Measurements from ENCODE around the gene CLMP.

CLMP gene

GRCh38 chr11:123195188-123196059, at the start of gene CLMP:
CLMP (minus strand) TSS chr11:123195248; CDS start chr11:123194940, 308 bp downstream.
- DNase-seq = no peak

DNA sequence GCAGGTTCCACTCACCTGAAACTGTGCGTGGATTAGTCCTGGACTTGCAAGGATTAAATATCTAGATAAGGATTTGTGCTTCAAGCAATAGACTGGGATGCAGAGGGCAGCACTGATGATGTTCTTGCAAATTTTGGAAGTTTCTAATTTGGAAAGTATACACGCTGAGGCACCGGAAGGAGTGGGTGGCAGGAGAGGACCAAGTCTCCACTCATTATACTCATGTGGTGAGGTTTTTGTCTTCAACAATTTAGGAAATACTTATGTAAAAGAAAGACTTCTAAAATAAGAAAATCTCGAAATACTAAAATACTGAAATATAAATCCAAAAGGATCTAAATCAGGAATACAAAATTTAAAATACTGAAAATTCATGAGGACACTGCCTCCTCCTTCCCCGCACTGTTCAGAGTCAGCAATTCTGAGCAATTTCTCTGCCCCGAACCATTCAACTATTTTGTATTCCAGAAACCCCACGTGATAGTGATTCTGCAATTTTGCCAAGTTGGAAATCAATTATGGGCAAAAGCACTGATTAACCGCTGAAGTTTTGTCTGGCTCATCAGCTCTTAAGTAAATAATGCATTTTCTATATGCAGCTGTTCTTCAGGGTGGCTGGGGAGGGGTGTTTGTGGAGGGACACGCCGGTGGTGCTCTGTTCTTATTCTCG, 47.0 kb upstream of the CLMP start:
- no peak for DNase-seq

GRCh38 chr11:123241294-123241693, 46.2 kb upstream of the CLMP start:
- no peak for DNase-seq

- no peak for DNase-seq
These were observed 44.4 kb upstream of the CLMP start for GRCh38 chr11:123239191-123240150.

DNA sequence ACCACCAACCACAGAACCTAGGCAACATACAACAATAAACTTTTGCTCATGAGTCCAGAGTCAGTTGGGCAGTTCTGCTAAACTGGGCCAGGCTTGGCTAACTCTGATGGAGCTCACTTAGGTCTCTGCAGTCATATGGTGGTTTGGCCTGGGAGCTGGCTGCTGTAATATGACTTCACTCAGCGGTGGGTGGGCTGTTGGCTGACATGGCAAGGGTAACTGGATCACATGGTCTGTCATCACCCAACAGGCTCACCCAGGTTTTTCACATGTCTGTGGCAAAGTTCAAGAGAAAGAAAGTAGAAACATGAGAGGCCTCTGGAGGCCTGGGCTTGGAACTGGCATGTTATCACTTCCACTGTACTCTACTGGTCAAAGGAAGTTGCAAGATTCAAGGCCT, 43.2 kb upstream of the CLMP start:
- no peak for DNase-seq

DNA sequence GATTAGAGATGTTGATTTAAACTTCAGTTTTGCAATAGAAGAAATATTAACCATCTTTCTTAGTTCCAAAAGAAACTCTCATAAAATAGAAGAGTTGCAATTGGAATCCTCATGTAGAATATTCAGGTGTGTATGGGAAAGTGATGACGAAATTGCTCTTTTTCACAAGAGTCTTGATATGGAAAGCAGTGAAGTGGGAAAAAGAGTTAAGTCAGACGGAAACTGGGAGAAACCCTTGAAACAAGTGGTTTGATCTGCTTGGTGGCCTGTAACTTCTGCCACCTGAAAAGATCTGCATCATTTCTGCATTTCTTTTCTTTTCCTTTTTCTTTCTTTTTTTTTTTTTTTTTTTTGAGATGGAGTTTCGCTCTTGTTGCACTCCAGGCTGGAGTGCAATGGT, 41.8 kb upstream of the CLMP start:
- no peak for DNase-seq

DNA sequence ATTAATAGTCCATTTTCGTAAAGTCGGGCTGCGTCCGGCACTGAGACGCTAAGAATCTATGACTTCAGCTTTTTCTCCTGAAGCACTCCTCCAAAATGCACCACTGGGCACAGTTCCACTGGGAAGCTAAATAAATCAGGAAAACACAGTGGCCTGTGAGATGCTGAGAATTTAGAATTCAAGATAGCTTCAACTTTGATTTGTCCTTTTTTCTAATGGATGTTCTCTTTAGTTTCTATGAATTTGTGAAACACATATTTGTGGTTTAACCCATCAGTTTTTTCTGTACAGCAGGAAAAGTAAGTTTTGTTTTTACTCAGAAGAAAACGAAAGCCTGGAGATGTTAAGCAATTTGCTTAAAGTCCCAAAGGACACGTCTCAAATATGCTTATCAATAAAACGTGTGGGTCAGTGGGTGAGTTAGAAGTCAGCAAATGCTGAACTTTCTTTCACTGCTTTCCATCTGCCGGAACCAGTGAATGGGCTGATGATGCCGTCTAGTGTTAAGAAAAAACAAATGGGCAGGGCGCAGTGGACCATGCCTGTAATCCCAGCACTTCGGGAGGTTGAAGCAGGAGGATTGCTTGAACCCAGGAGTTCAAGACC, 40.7 kb upstream of the CLMP start:
- no peak for DNase-seq

- no peak for DNase-seq
These were observed 40.1 kb upstream of the CLMP start for GRCh38 chr11:123235117-123235655.

GRCh38 chr11:123233975-123234334, 38.9 kb upstream of the CLMP start:
- DNase-seq = no peak

DNA sequence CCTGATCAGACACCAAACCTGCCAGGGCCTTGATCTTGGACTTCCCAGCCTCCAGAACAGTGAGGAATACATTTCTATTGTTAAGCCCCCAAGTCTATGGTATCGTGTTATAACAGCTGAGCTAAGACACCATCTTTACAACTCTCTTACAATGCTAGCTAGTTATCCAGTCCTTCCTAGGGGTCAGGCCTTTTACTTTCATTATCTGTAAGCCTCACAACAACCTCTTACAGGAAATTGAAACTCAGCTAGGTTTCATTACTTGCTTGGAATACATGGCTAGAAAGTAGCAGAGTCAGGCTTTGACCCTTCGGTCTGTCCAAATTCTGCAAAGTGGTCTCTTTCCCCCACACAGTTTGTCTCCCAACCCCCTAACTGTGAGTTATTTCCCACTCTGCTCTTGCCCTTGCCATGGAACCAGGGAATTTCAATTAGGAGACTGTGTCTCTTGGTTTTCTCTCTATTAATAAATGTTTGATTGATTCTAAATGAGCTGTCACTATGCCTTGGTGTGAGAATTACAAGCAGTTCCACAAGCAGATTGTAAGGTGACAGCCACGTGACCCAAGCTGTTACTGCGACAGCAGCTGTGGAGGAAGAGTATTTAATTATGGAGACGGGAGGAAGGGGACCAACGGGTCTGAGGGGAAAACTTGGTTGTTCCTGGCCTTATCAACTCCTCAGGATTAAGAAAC, 38.4 kb upstream of the CLMP start:
- no peak for DNase-seq

- no peak for DNase-seq
These were observed 36.7 kb upstream of the CLMP start for GRCh38 chr11:123231777-123232176.

DNA sequence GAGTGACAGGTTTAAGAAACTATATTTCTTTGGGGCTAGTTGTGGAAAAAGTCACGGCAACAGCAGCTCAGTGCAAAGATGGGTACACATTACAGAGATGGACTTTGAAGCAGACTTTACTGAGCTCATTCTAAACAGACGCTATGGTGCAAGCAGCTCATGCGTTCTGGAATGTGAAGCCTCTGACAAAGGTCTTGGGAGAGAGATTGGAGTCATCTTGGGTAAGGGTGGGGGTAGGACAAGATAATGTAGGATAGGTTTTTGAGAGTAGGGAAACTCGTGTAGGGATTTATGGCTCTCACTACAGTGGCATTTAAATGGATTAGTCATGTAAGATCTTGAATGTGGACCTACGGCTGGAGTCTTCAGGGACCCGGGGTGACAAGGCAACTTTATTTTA, 36.2 kb upstream of the CLMP start:
- DNase-seq = no peak

- no peak for DNase-seq
These were observed 35.3 kb upstream of the CLMP start for GRCh38 chr11:123230346-123230745.

- DNase-seq = no peak
These were observed 33.6 kb upstream of the CLMP start for GRCh38 chr11:123228496-123229163.

GRCh38 chr11:123227763-123228495, 32.9 kb upstream of the CLMP start:
- DNase-seq = no peak

GRCh38 chr11:123221584-123221983, 26.5 kb upstream of the CLMP start:
- no peak for DNase-seq

GRCh38 chr11:123221096-123221561, 26.1 kb upstream of the CLMP start:
- no peak for DNase-seq

- DNase-seq = no peak
These were observed 24.1 kb upstream of the CLMP start for GRCh38 chr11:123219066-123219690.

GRCh38 chr11:123218451-123218850, 23.4 kb upstream of the CLMP start:
- DNase-seq = no peak

DNA sequence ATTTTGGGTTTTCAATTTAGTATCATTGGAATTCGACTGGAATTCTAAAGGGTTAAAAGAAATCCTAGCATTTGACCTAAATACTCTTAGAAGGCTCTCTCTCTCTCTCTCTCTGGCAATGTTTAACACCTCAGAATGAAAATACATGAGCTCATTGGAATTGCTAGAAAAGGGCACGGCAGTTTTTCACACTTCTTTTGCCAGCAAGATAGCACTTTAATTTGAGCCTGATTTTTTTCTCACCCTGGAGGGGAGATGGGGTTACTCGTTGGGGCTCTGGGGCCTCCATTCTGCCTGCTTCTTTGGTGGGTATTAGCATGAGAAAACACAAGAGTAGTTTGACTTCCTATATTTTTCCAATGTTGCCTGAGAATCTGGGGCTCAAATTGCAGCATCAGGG, 22.8 kb upstream of the CLMP start:
- DNase-seq = no peak
